Kidney (tissue), 14 donors: ENCODE data around the gene KMT2E. TPM values are rescaled to one million over a fixed set of nuclear protein-coding genes. Genes with fewer than 3 reads are reported as not detected.

Experiments used
- DNase-seq, 5 donors: peaks; one replicate each; pipeline ENCODE4 v3.0.0-alpha.2; 2013 to 2020
- FAIRE-seq: peaks from 2 replicates; lab custom pipeline; 2012; peaks lifted over from hg19 to GRCh38; lab: Jason Lieb, UNC
- H3K27ac ChIP-seq, 2 donors: one replicate each; pipeline ENCODE4 v1.7.0; 2013; ENCODE audit warnings: low read depth in 2 of 2, low read length in 2 of 2, inconsistent platforms in 1 of 2
- H3K27me3 ChIP-seq: one replicate; pipeline ENCODE4 v1.7.1; 2013; ENCODE audit warnings: low read length, inconsistent platforms; ENCODE audit not compliant: control insufficient read depth, insufficient read depth
- H3K36me3 ChIP-seq, 3 donors: one replicate each; pipeline versions ENCODE4 v1.7.0 to v1.7.1; 2013; ENCODE audit warnings: low read length in 3 of 3, control low read depth in 1 of 3, inconsistent platforms in 1 of 3; ENCODE audit not compliant: insufficient read depth in 3 of 3, control insufficient read depth in 2 of 3
- H3K4me1 ChIP-seq, 3 donors: one replicate each; pipeline versions ENCODE4 v1.7.0 to v1.7.1; 2013; ENCODE audit warnings: low read length in 3 of 3, inconsistent platforms in 1 of 3, low read depth in 1 of 3; ENCODE audit not compliant: control insufficient read depth in 2 of 3, insufficient read depth in 2 of 3
- H3K4me3 ChIP-seq, 3 donors: one replicate each; pipeline versions ENCODE4 v1.7.0 to v1.8.1; 2013; ENCODE audit warnings: low read length in 3 of 3, control low read depth in 1 of 3, inconsistent platforms in 1 of 3
- H3K9ac ChIP-seq, 3 donors: one replicate each; pipeline versions ENCODE4 v1.7.0 to v1.7.1; 2013; ENCODE audit warnings: low read length in 3 of 3, control low read depth in 1 of 3, inconsistent platforms in 1 of 3
- H3K9me3 ChIP-seq, 3 donors: one replicate each; pipeline versions ENCODE4 v1.7.0 to v1.7.1; 2013; ENCODE audit warnings: low read length in 3 of 3, control low read depth in 1 of 3, inconsistent platforms in 1 of 3; ENCODE audit not compliant: control insufficient read depth in 2 of 3, insufficient read depth in 1 of 3
- CTCF ChIP-seq: IDR thresholded peaks from 3 replicates; pipeline ENCODE4 v1.5.1; 2012; ENCODE audit warnings: mild to moderate bottlenecking, moderate library complexity, borderline replicate concordance; ENCODE audit not compliant: insufficient read depth; ENCODE audit errors: extremely low read depth
- intact Hi-C: fragments of 100-400 bp; cut with DNase I; formaldehyde crosslinking; loops from one replicate; pipeline ENCODE4 v1.11.1; 2022
- polyA plus RNA-seq: library from polyadenylated mRNA; stranded (reverse); fragments of 350-450 nt; fragmentation: Illumina TruSeq; extraction: RNeasy Lipid Tissue Mini Kit (QIAGEN cat#74804); gene quantifications from one replicate; pipeline ENCODE4 v1.2.3, GENCODE V29; 2014; ENCODE audit warnings: low read depth, low replicate concordance; ENCODE audit not compliant: insufficient read depth
- total RNA-seq: library from RNA; stranded (reverse); fragmentation: NEBNext Ultra II Directional; extraction: Animal tissue kit (Norgen Biotek cat#: 25700); gene quantifications from one replicate; pipeline ENCODE4 v1.2.1, GENCODE V29; 2021
- donor health status: control.
- donor health status: control.
- donor health status: control.
- donor health status: control.
- donor health status: control.
- donor health status: DM: yes; HTN: yes; CAD: no.
- donor health status: Normal renal cell carcinoma (clear cell type).

The KMT2E gene
- total and polyA plus RNA-seq, 2 donors from 2014 or later = 7.2 to 106 TPM

GRCh38 chr7:105132835-105133234 lies 118.8 kb downstream of the KMT2E start:
- Histone ChIP-seq H3K9me3 (no peaks in the 10 kb centered on the region), H3K36me3 (peaks cover 0 to 8% (median 0%) of the 10 kb centered on the region in 3 donors), H3K27ac (no peak overlapping the region), H3K9ac (no peak overlapping the region), H3K4me3 (no peak overlapping the region), H3K4me1 (peaks cover 0 to 6% (median 0%) of the 10 kb centered on the region in 3 donors), H3K27me3 (no peaks in the 10 kb centered on the region)
- FAIRE-seq = no peak
- intact Hi-C loops = no loop called here
- no peak for DNase-seq
- no peak for TF ChIP-seq CTCF

GRCh38 chr7:105133358-105133757 lies 119.4 kb downstream of the KMT2E start:
- H3K27me3 ChIP-seq = no peaks in the 10 kb centered on the region
- no peak for TF ChIP-seq CTCF
- peaks cover 0 to 6% (median 0%) of the 10 kb centered on the region in 3 donors for H3K4me1 ChIP-seq
- no peaks in the 10 kb centered on the region for H3K9me3 ChIP-seq
- intact Hi-C loops = no loop called here
- H3K4me3 ChIP-seq = no peak overlapping the region
- DNase-seq = no peak
- H3K27ac ChIP-seq = no peak overlapping the region
- peaks cover 0 to 8% (median 0%) of the 10 kb centered on the region in 3 donors for H3K36me3 ChIP-seq
- FAIRE-seq = no peak
- H3K9ac ChIP-seq = no peak overlapping the region

GRCh38 chr7:105133986-105134655 lies 120.1 kb downstream of the KMT2E start:
- H3K9me3 ChIP-seq = no peaks in the 10 kb centered on the region

More at GRCh38 chr7:105133986-105134655, 120.1 kb downstream of the KMT2E start:
- H3K27me3 ChIP-seq = no peaks in the 10 kb centered on the region
- H3K27ac ChIP-seq = no peak overlapping the region
- DNase-seq (no peak), FAIRE-seq (no peak)
- H3K9ac ChIP-seq = no peak overlapping the region
- TF ChIP-seq CTCF = no peak
- peaks cover 0 to 6% (median 0%) of the 10 kb centered on the region in 3 donors for H3K4me1 ChIP-seq
- H3K4me3 ChIP-seq = no peak overlapping the region
- intact Hi-C loops = no loop called here
- H3K36me3 ChIP-seq = peaks cover 0 to 12% (median 0%) of the 10 kb centered on the region in 3 donors
